K562 (cell line): ENCODE data around the gene HSPA2. TPM values are rescaled to one million over a fixed set of nuclear protein-coding genes. Genes with fewer than 3 reads are reported as not detected.
A peak's percentile ranks its signal among the peaks of the same experiment; 100 is the strongest.

Source experiments
- ATAC-seq: fragments of 200-7000 bp; cut with Tn5 transposase; 3 replicates; pipeline ENCODE4 v1.9.1; 2020; ENCODE audit warnings: moderate library complexity
- BruUV-seq: library from RNA; stranded (reverse); fragments of 400-500 nt; replicated peaks from 2 replicates; lab custom pipeline; 2021; lab: Mats Ljungman, UMichigan
- CTCF ChIA-PET: fragments of 300-600 bp; formaldehyde crosslinking; extraction: SDS; loops from one replicate; lab custom pipeline; 2021; ENCODE audit warnings: low intra/inter-chr PET ratio; lab: Yijun Ruan, JAX
- POLR2A ChIA-PET: fragments of 300-600, 350-650 bp; sonication (Branson Sonifier 250); formaldehyde crosslinking; extraction: SDS; loops from one replicate; lab custom pipeline; 2021; ENCODE audit warnings: antibody characterized with exemption, inconsistent platforms; lab: Yijun Ruan, JAX
- DNase-seq, 4 experiments: peaks; one replicate each; pipeline versions ENCODE4 v3.0.0 to v3.0.0-alpha.2; 2011 to 2018; ENCODE audit warnings: low spot score in 3 of 4, mixed read lengths in 3 of 4; ENCODE audit errors: extremely low read depth in 1 of 4
- FAIRE-seq: peaks from 2 replicates; lab custom pipeline; 2011; peaks lifted over from hg19 to GRCh38; lab: Jason Lieb, UNC
- H2AFZ ChIP-seq: 2 replicates; pipeline ENCODE4 v1.6.0; 2011; ENCODE audit warnings: low read depth, low read length, control low read depth, inconsistent platforms
- H3K27ac ChIP-seq: fragments of 200-600 bp; 3 replicates; pipeline ENCODE4 v1.8.0; 2011; ENCODE audit warnings: low read depth, mild to moderate bottlenecking, control low read depth, inconsistent platforms, low read length, moderate library complexity, mixed read lengths; ENCODE audit errors: extremely low read depth
- H3K27me3 ChIP-seq, 2 experiments: fragments of 300-600 bp in 1 of 2; 2 replicates in 1 of 2; 3 replicates in 1 of 2; pipeline versions ENCODE4 v1.6.0 to v1.8.0; 2011; ENCODE audit warnings: inconsistent platforms in 2 of 2, low read length in 2 of 2, mild to moderate bottlenecking in 1 of 2, mixed read lengths in 1 of 2, moderate library complexity in 1 of 2; ENCODE audit not compliant: control insufficient read depth in 2 of 2, insufficient read depth in 2 of 2
- H3K36me3 ChIP-seq: fragments of 300-600 bp; 3 replicates; pipeline ENCODE4 v1.8.0; 2011; ENCODE audit warnings: mild to moderate bottlenecking, low read length, inconsistent platforms; ENCODE audit not compliant: control insufficient read depth, insufficient read depth
- H3K4me1 ChIP-seq, 2 experiments: fragments of 200-600 bp in 1 of 2; replicated peaks in 1 of 2; 2 replicates in 1 of 2; 3 replicates in 1 of 2; pipeline versions ENCODE4 v1.5.1 to v1.8.0; 2011; ENCODE audit warnings: inconsistent platforms in 2 of 2, low read length in 2 of 2, mild to moderate bottlenecking in 1 of 2, mixed read lengths in 1 of 2, moderate library complexity in 1 of 2; ENCODE audit not compliant: control insufficient read depth in 2 of 2, insufficient read depth in 2 of 2
- H3K4me2 ChIP-seq: 2 replicates; pipeline ENCODE4 v1.6.1; 2011; ENCODE audit warnings: low read length, control low read depth, inconsistent platforms, mixed read lengths; ENCODE audit not compliant: insufficient read depth
- H3K4me3 ChIP-seq: fragments of 200-600 bp; sonication (generic), shearing (Covaris generic); 2 replicates; pipeline ENCODE4 v1.5.1; 2016; ENCODE audit warnings: control low read depth, inconsistent platforms
- H3K79me2 ChIP-seq: fragments of 200-600 bp; 3 replicates; pipeline ENCODE4 v1.8.0; 2011; ENCODE audit warnings: low read length, inconsistent platforms; ENCODE audit not compliant: control insufficient read depth, insufficient read depth
- H3K9ac ChIP-seq, 2 experiments: 2 replicates each; pipeline versions ENCODE4 v1.6.0 to v1.6.1; 2011; ENCODE audit warnings: low read depth in 2 of 2, low read length in 2 of 2, control low read depth in 1 of 2, inconsistent platforms in 1 of 2, mild to moderate bottlenecking in 1 of 2, mixed read lengths in 1 of 2; ENCODE audit not compliant: insufficient read depth in 1 of 2
- H3K9me1 ChIP-seq: one replicate; pipeline ENCODE4 v1.6.0; 2011; ENCODE audit warnings: inconsistent platforms, mild to moderate bottlenecking, low read length, moderate library complexity; ENCODE audit not compliant: control insufficient read depth, insufficient read depth
- H3K9me3 ChIP-seq: replicated peaks from 2 replicates; pipeline ENCODE4 v1.5.1; 2011; ENCODE audit warnings: low read depth, low read length, inconsistent platforms; ENCODE audit not compliant: control insufficient read depth, insufficient read depth
- H4K20me1 ChIP-seq: replicated peaks from 2 replicates; pipeline ENCODE4 v1.6.1; 2011; ENCODE audit warnings: low read length, inconsistent platforms, mixed read lengths; ENCODE audit not compliant: control insufficient read depth, insufficient read depth
- COPS2 ChIP-seq: fragments of 450-650 bp; conservative IDR thresholded peaks from 2 replicates; pipeline ENCODE4 v1.6.1; 2016; ENCODE audit warnings: mild to moderate bottlenecking, moderate library complexity
- CTBP1 ChIP-seq: fragments of 450-650 bp; IDR thresholded peaks from 2 replicates; pipeline ENCODE4 v1.6.1; 2016; ENCODE audit warnings: borderline replicate concordance
- DNMT1 ChIP-seq: fragments of 450-650 bp; IDR thresholded peaks from 2 replicates; pipeline ENCODE4 v1.6.1; 2016; ENCODE audit warnings: antibody characterized with exemption, mild to moderate bottlenecking
- EGR1 ChIP-seq: fragments of 450-650 bp; conservative IDR thresholded peaks from 2 replicates; pipeline ENCODE4 v1.6.1; 2017; ENCODE audit warnings: mild to moderate bottlenecking
- ELF4 ChIP-seq: fragments of 450-650 bp; formaldehyde crosslinking; IDR thresholded peaks from 2 replicates; pipeline ENCODE4 v1.4.0; 2022; ENCODE audit warnings: missing genetic modification characterization
- HNRNPUL1 ChIP-seq: fragments of 200-400 bp; formaldehyde crosslinking; IDR thresholded peaks from 2 replicates; pipeline ENCODE4 v1.6.1; 2017; ENCODE audit warnings: low read length
- JUN ChIP-seq, 2 experiments: sonication (generic) in 1 of 2; formaldehyde crosslinking in 1 of 2; IDR thresholded peaks; 2 replicates each; pipeline versions ENCODE4 v1.6.1 to v1.8.0; 2012 to 2022; ENCODE audit warnings: borderline replicate concordance in 2 of 2, mild to moderate bottlenecking in 2 of 2, improper control_type of control experiment in 1 of 2, low read depth in 1 of 2, low read length in 1 of 2, missing genetic modification reagents in 1 of 2
- KAT2B ChIP-seq: IDR thresholded peaks from one replicate; pipeline ENCODE4 v1.6.1; 2012; ENCODE audit warnings: low read depth, mild to moderate bottlenecking, control low read depth, inconsistent platforms, low read length, moderate library complexity
- L3MBTL2 ChIP-seq: fragments of 450-650 bp; IDR thresholded peaks from 2 replicates; pipeline ENCODE4 v1.6.1; 2016; ENCODE audit warnings: mild to moderate bottlenecking, moderate library complexity
- MAFG ChIP-seq: fragments of 450-650 bp; conservative IDR thresholded peaks from 2 replicates; pipeline ENCODE4 v1.6.1; 2016; ENCODE audit warnings: missing genetic modification characterization, missing compliant biosample characterization
- MEIS2 ChIP-seq: fragments of 450-650 bp; IDR thresholded peaks from 2 replicates; pipeline ENCODE4 v1.6.1; 2014; ENCODE audit warnings: mild to moderate bottlenecking; ENCODE audit not compliant: partially characterized antibody
- NFE2 ChIP-seq: IDR thresholded peaks from 2 replicates; pipeline ENCODE4 v1.6.1; 2014; ENCODE audit warnings: antibody characterized with exemption, low read depth
- NFE2L1 ChIP-seq: fragments of 450-650 bp; IDR thresholded peaks from 2 replicates; pipeline ENCODE4 v1.6.1; 2016; ENCODE audit warnings: missing genetic modification characterization, low read depth, mild to moderate bottlenecking, missing compliant biosample characterization, moderate library complexity, borderline replicate concordance
- NFIC ChIP-seq: fragments of 450-650 bp; IDR thresholded peaks from 2 replicates; pipeline ENCODE4 v1.6.1; 2017; ENCODE audit warnings: mild to moderate bottlenecking, inconsistent platforms
- NONO ChIP-seq, 2 experiments: fragments of 200-400 bp in 1 of 2; fragments of 450-650 bp in 1 of 2; formaldehyde crosslinking in 1 of 2; IDR thresholded peaks; 2 replicates each; pipeline ENCODE4 v1.6.1; 2017; ENCODE audit warnings: low read depth in 2 of 2, mild to moderate bottlenecking in 2 of 2, moderate library complexity in 2 of 2, low read length in 1 of 2
- RBM39 ChIP-seq: fragments of 200-400 bp; formaldehyde crosslinking; optimal IDR thresholded peaks from 2 replicates; pipeline ENCODE3; 2018; ENCODE audit warnings: low read depth, low read length
- SMAD3 ChIP-seq: fragments of 450-650 bp; formaldehyde crosslinking; conservative IDR thresholded peaks from 2 replicates; pipeline ENCODE4 v1.4.0; 2020; ENCODE audit warnings: mild to moderate bottlenecking
- TAF15 ChIP-seq: fragments of 200-400 bp; formaldehyde crosslinking; IDR thresholded peaks from 2 replicates; pipeline ENCODE4 v1.6.1; 2017; ENCODE audit warnings: mild to moderate bottlenecking, low read depth, low read length, moderate library complexity
- TCF3 ChIP-seq: sonication (generic); formaldehyde crosslinking; IDR thresholded peaks from 2 replicates; pipeline ENCODE4 v1.4.0; 2020; ENCODE audit warnings: mild to moderate bottlenecking, missing genetic modification reagents
- TEAD1 ChIP-seq, 2 experiments: fragments of 450-650 bp in 1 of 2; sonication (generic) in 1 of 2; formaldehyde crosslinking; IDR thresholded peaks; 2 replicates each; pipeline versions ENCODE4 v1.4.0 to v1.8.0; 2020 to 2022; ENCODE audit warnings: mild to moderate bottlenecking in 2 of 2, missing genetic modification reagents in 1 of 2
- ZBTB7A ChIP-seq: IDR thresholded peaks from 2 replicates; pipeline ENCODE4 v1.6.1; 2011; ENCODE audit warnings: low read depth, mild to moderate bottlenecking, low read length, moderate library complexity, borderline replicate concordance; ENCODE audit not compliant: control insufficient read depth
- ZFPM2 ChIP-seq: fragments of 250-450 bp; sonication (Bioruptor Pico); IDR thresholded peaks from 2 replicates; pipeline ENCODE4 v1.5.1; 2022; ENCODE audit warnings: mild to moderate bottlenecking
- ZNF143 ChIP-seq: sonication (generic); formaldehyde crosslinking; IDR thresholded peaks from 2 replicates; pipeline ENCODE4 v1.9.0; 2022; ENCODE audit warnings: mild to moderate bottlenecking, missing genetic modification reagents
- ZNF316 ChIP-seq: fragments of 450-650 bp; IDR thresholded peaks from 2 replicates; pipeline ENCODE4 v1.6.1; 2016
- ZNF583 ChIP-seq: fragments of 250-450 bp; sonication (Bioruptor Pico); IDR thresholded peaks from 2 replicates; pipeline ENCODE4 v1.4.0; 2020
- WGBS: fragments of 100-300 bp; shearing (Covaris generic); methylation state at CpG from one replicate; pipeline ENCODE4 v1.1.6; 2016; ENCODE audit warnings: low coverage, mixed read lengths; ENCODE audit not compliant: insufficient coverage; ENCODE audit errors: missing lambda C conversion rate; 5-methylcytosine and 5-hydroxymethylcytosine counted together
- in situ Hi-C: fragments of 300-500 bp; cut with MboI; formaldehyde crosslinking; loops from 4 replicates; pipeline ENCODE4 v1.15.0; 2018; ENCODE audit warnings: inconsistent platforms, mixed read lengths
- intact Hi-C: fragments of 100-400 bp; cut with micrococcal nuclease; formaldehyde crosslinking; loops from 2 replicates; pipeline ENCODE4 v1.14.2; 2022
- polyA plus RNA-seq, 8 experiments: library from polyadenylated mRNA; depleted of rRNA in 4 of 8; stranded (reverse) in 5 of 8; unstranded in 3 of 8; fragments of >200 nt; fragmentation: Nextera tagmentation in 2 of 8; fragmentation: Illumina TruSeq in 1 of 8; extraction: Ambion mirVana in 2 of 8; extraction: Trizol in 1 of 8; gene quantifications; 2 replicates each; pipeline versions ENCODE4 v1.2.1 to v1.2.3, GENCODE V29; 2011 to 2014; ENCODE audit warnings: inconsistent platforms in 1 of 8, missing spikeins in 1 of 8
- total RNA-seq, 7 experiments: library from RNA; depleted of rRNA in 6 of 7; stranded (reverse); fragments of >200 nt in 6 of 7; fragmentation: Illumina TruSeq in 2 of 7; extraction: Trizol in 2 of 7; gene quantifications; 2 replicates each; pipeline versions ENCODE4 v1.2.1 to v1.2.3, GENCODE V29; 2011 to 2021; ENCODE audit warnings: low replicate concordance in 1 of 7
- TF ChIP-seq, protein P1 (sequence below): fragments of 450-650 bp; IDR thresholded peaks from 2 replicates; pipeline ENCODE4 v1.6.1; 2016

The HSPA2 gene
- total and polyA plus RNA-seq, 9 of the 15 experiments (the other 6 are each of a cell fraction or from before 2014, with no cell fraction given): not detected

GRCh38 chr14:64525354-64525753 is 15.2 kb upstream of the HSPA2 start:
- H3K79me2 ChIP-seq: no peaks in the 10 kb centered on the region
- no peaks in the 10 kb centered on the region for H3K27me3 ChIP-seq
- no peak overlapping the region for H2AFZ ChIP-seq
- in situ Hi-C loops (no loop called here), intact Hi-C loops (no loop called here)
- no peak for FAIRE-seq
- H3K4me3 ChIP-seq: no peak overlapping the region
- BruUV-seq: no TSS peak
- peaks cover 9% of the 10 kb centered on the region; the same call in 1 of the 3 replicates for H3K36me3 ChIP-seq
- no peak for ATAC-seq
- no peak overlapping the region for H3K27ac ChIP-seq
- no peak overlapping the region for H3K9ac ChIP-seq
- no peaks in the 10 kb centered on the region for H4K20me1 ChIP-seq
- no peaks in the 10 kb centered on the region for H3K4me1 ChIP-seq
- ChIA-PET CTCF (no interaction called here), POLR2A (no interaction called here)
- no peaks in the 10 kb centered on the region for H3K9me3 ChIP-seq
- 70% methylated on average over 2 of the region's 2 CpGs for WGBS
- no peak for DNase-seq
- no peaks in the 10 kb centered on the region for H3K9me1 ChIP-seq
- no peak overlapping the region for H3K4me2 ChIP-seq
- TF ChIP-seq NFIC (no peak), DNMT1 (no peak), JUN (IDR thresholded peaks at IDR 0.05; ENCODE audit: borderline replicate concordance, low read depth, low read length) (no peak), JUN (CRISPR knock-in tag; IDR thresholded peaks at IDR 0.05; ENCODE audit: borderline replicate concordance) (no peak), ZFPM2 (CRISPR knock-in tag) (no peak), NFE2 (no peak), ELF4 (CRISPR knock-in tag) (no peak), ZNF316 (0 out of 2 replicates have a peak, but pooled peaks have one; percentile 30), TEAD1 (CRISPR knock-in tag; IDR thresholded peaks at IDR 0.05) (no peak), RBM39 (no peak), MAFG (tag) (peak; percentile 35; the same call in 1 of the 2 replicates), ZBTB7A (no peak), ZNF143 (no peak), TAF15 (no peak), EGR1 (no peak), SMAD3 (CRISPR knock-in tag) (no peak), NFE2L1 (tag) (peak; percentile 57; the same call in 1 of the 2 replicates), HNRNPUL1 (no peak), NONO (IDR thresholded peaks at IDR 0.05; ENCODE audit: low read depth in 2 of 2, low read length in 1 of 2) (no peak), TCF3 (CRISPR knock-in tag) (no peak), L3MBTL2 (no peak), CTBP1 (no peak), MEIS2 (no peak), KAT2B (no peak), COPS2 (no peak), ZNF583 (CRISPR knock-in tag) (no peak)
- TF ChIP-seq, protein P1, sequence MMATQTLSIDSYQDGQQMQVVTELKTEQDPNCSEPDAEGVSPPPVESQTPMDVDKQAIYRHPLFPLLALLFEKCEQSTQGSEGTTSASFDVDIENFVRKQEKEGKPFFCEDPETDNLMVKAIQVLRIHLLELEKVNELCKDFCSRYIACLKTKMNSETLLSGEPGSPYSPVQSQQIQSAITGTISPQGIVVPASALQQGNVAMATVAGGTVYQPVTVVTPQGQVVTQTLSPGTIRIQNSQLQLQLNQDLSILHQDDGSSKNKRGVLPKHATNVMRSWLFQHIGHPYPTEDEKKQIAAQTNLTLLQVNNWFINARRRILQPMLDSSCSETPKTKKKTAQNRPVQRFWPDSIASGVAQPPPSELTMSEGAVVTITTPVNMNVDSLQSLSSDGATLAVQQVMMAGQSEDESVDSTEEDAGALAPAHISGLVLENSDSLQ: no peak
